ENCODE results near the gene YWHAB.

YWHAB gene

DNA sequence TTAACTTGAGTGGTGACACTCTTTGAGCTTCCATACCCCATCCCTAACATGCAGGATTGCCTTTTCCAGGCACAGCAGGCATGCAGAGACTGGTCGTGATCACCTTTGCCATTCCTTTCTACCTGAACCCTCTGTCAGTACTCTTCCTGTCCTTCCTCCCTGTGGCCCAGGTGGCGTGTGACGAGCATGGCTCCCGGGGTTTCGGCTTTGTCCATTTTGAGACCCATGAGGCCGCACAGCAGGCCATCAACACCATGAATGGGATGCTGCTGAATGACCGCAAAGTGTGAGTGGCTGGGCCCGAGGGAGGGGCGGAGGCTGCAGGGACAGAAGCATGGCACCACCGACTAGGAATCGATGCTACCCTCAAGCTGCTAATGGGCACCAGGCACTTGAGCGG is 31.1 kb downstream of the YWHAB start:
- DNase-seq, result no peak

DNA sequence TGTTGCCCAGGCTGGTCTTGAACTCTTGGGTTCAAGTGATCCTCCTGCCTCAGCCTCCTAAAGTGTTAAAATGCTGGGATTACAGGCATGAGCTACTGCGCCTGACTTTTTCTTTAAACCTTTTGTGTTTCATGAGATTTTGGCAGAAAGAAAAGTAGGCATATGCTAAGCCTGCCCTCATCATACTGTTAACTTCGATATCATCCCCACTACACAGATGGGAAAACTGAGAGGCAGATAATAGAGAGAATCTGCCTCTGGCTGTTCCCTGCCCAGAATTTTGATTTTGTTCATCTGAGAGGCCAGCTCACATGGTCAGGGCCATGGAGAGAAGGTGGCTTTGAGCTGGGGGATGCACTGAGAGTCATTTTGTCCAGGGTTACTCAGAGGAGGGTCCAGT is 31.9 kb downstream of the YWHAB start:
- no peak for DNase-seq

DNA sequence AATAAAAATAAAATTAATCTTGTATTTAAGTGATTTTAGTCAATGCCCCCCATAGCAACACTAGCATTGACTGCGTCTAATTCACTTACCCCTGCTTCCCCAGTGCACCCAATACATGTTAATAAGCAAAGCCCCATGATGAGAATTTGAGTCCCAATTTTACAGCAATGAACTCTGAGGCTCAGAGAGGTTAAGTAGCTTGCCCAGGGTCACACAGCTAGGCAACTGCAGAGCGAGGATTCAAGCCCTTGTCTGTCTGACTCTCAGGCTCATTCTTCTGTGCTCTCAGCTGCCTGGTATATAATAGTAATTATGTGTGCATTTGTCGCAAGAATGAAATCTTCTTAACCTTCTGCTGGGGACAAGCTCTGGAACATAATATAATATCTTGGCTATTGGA is 32.8 kb downstream of the YWHAB start:
- no peak for DNase-seq

DNA sequence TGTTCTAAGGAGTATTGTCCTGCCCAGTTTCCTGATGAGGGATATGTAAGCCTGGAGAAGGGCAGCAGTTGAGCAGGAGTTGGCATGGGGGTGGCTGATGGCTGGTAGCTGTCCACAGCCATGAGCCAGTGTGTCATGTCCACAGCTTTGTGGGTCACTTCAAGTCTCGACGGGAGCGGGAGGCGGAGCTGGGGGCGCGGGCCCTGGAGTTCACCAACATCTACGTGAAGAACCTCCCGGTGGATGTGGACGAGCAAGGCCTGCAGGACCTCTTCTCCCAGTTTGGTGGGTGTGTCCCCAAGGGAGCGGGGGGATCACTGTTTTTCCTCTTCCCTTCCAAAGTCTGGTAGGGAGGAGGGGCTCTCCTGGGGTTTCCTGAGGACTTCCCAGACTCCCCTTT is 33.3 kb downstream of the YWHAB start:
- DNase-seq, result no peak

DNA sequence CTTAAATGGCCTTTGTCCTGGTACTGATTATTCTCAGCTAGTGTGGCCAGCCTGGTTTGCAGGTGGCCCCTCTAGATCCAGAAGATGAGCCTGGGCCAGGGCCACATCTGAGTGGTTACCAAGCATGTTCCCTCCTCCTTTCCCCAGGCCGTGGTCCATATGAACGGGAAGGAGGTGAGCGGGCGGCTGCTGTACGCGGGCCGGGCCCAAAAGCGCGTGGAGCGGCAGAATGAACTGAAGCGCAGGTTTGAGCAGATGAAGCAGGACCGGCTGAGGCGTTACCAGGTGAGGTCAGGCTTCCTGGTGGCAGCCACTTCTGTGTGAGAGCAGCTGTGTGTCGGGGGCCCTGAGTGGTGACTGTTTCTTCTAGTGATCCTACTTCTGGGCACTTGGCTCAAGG is 35.9 kb downstream of the YWHAB start:
- no peak for DNase-seq

DNA sequence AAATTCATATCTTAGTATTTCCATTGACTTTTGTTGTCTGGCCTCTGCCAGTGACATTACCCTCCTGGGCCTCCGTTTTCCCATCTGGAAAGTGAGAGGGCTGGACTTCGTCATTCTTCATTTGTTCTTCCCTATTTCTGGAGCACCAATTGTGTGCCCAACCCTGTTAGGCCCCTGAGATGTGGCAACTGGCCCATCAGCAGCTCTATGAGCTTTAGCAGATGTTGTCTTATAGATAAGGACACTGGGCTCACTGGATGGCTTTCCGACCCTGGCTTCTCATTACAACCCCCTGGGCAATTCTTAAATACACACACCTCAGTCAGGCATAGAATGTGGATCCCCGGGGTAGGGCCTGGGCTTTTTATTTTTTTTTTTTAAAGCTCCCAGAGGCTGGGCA is 39.0 kb downstream of the YWHAB start:
- DNase-seq, result no peak

DNA sequence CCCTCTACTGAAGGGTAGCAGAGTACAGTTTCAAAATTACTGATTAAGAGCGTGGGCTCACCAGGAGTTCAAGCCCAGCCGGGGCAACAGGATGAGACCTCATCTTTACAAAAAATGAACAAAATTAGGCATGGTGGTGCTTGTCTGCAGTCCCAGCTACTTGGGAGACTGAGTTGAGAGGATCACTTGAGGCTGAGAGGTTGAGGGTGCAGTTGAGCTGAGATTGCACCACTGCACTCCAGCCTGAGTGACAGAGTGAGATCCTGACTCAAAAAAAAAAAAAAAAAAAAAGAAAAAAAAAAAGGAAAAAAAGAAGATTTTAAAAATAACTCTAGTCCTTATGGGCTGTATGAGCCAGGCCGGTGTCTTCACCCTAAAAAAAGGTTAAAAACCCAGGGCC is 43.1 kb downstream of the YWHAB start:
- no peak for DNase-seq

DNA sequence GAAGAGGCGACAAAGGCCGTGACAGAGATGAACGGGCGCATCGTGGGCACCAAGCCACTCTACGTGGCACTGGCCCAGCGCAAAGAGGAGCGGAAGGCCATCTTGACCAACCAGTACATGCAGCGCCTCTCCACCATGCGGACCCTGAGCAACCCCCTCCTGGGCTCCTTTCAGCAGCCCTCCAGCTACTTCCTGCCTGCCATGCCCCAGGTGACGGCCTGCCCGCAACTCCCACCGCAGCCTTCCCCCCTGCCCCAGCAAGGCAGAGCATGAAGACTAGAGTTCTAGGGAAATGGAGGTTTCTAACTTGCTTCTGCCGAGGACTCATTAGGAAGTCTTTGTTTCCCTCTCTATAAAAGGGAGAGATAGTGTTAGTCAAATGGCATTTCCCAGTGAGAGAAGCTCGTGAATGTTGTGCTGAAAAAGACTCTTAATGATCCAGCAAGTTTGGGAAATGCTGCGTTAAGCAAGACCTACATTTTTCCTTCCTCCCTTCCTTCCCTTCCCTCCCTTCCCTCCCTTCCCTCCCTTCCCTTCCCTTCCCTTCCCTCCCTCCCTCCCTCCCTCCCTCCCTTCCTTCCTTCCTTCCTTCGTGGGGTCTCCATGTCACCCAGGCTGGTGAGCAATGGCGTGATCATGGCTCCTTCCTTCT is 45.1 kb downstream of the YWHAB start:
- DNase-seq, result no peak

DNA sequence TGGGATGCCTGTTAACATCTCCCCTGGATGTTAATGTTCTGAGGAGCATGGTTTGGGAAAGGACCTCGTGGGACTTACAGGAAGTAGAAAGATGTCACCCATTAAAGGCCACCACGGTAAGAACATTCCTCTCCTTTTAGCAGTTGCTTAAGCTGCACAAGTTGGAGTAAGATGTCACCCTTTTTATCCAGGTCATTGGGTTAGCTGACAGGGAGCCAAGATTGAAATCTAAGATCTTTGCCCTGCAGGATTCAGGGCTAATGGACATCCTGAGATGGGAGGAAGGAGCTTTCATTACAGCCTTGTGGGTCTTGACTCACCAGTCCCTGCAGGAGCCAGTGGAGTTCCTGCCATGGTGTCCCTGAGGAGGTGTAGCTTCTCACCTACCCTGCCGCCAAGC is 46.4 kb downstream of the YWHAB start:
- no peak for DNase-seq

DNA sequence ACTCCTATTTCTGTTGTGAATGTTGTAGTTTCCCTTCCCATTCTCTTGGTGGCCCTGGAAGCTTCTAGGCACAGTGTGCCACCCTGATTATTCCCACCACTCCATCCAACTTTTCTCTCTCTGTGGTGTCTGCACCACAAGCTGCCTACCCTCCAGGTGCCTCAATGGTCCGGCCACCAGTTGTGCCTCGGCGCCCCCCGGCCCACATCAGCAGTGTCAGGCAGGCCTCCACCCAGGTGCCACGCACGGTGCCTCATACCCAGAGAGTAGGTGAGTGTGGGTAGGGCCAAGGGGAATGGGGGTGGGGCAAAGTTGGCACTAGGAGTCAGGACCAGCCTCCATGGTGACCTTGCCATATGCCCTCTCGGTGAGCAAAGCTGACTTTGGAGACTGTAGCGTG is 47.4 kb downstream of the YWHAB start:
- no peak for DNase-seq

DNA sequence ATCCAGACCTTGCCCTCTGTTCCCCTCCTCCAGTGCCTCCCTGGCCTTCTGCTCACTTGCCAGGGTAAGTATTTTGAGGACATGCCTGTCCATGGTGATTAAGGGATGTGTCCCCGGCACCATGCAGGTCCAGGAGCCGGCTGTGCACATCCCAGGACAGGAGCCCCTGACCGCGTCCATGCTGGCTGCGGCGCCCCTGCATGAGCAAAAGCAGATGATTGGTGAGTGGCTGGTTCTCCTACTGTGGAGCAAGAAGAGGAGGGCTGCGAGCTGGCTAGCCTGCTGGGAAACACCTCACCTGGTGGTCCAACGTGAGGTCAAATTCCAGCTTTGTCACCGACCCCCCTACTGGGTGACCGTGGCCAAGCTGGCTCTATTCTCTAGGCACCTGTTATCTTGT is 51.0 kb downstream of the YWHAB start:
- DNase-seq, result no peak

DNA sequence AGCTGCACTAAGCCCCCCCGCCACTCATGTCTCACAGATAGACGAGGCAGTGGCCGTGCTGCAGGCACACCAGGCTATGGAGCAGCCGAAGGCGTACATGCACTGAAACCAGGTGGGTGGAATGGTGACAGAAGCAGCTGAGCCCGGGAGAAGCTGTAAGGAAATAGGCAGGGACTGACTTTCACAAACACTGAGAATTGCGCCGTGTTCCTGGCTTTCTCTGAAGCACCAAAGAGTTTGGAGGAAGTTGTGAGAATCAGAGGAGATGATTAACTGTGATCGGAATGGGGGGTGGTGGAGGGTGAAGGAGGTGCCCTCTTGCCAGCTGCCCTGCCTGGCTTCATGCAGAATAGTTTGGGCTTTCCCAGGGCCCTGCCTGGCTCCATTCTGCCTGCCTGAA is 53.1 kb downstream of the YWHAB start:
- DNase-seq, result no peak

DNA sequence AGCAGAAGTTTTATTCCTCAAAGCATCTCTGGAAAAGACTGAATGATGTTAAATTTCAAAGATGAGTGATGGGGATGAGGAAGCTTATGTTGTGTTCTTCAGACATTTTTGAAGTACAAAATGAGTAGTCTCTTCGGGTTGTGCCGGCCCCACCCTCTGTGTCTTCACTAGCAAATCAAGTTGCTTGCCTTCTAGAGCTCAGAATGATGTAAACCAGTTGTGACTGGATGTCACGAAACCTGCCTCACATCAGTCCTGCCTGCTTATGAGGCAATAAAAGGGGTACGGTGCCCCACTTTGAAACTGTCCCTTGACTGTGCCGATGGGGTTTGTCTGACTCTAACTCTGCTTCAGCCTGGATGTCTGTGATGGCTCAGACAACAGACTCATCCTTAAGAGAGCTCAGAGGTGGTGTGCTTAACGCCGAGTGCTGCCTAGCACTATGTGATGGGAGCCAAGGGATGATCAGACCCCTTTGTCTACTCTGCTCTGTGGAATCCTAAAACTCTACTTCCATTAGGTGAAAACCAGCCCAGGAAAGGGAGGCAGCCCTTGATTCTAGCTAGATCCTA is 55.7 kb downstream of the YWHAB start:
- no peak for DNase-seq

DNA sequence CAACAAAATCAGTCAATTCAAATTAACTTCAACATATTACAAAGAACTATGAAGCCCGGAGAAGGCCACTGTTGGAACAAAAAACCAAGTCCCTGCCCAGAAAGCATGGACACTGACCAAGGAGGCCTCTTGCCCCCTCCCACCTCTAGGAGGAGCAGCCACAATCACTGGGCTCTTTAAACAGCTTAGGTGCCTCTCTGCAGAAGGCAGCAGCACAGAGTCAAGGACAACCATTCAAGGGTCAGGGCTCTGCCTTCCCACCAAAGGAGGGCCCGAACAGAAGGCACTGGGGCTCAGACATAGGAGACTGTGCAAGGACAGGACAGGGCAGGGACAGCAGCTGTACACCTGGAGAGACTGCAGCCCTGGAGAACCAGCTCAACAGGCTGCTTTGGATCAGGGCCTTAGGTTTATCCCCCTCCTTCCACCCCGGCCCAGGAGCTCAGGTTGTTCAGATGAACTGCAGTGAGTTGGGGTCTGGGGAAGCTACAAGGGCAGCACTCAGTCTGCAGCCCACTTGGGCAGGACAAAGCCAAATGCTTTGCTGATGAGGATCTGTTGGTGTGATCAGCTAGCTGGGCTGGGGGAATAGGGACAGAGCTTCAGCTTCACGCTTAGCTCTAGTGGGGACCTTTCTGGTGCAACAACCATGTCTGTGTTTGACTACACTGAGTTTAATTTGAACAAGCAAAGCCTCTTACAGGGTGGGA is 56.9 kb downstream of the YWHAB start:
- no peak for DNase-seq

DNA sequence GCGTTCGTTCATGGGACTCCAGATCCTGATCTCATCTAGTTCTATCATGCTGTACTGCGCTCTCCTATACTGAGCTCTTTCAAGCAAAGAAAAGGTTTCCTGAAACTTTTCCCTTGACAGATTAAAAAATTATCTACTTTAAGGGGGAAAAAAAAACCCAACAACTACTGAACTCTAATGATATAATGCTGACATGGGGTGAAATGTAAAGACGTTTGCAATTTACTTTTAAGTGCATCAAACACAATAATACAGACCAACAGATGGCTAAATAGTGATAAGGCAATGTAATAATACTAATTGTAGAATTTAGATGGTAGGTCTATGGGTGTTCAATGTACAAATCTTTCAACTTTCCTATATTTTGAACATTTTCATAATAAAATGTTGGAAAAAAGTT is 58.3 kb downstream of the YWHAB start:
- DNase-seq, result no peak

DNA sequence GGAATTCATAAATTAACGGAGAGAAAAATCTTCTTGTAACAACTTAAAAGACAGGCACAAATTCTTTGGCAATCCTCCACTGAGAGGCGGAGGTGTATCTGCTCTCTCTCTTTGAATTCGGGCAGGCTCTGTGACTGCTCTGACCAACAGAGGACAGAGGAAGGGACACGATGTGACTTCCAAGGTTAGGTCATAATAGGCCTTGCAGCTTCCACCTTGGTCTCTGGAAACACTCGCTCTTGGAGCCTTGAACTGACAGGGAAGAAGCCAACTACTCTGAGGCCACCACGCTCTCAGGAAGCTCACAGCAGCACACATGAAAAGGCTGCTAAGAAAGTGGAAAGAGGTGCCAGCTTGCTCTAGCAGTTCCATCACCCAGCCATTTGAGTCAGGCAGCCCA is 59.8 kb downstream of the YWHAB start:
- DNase-seq, result no peak

DNA sequence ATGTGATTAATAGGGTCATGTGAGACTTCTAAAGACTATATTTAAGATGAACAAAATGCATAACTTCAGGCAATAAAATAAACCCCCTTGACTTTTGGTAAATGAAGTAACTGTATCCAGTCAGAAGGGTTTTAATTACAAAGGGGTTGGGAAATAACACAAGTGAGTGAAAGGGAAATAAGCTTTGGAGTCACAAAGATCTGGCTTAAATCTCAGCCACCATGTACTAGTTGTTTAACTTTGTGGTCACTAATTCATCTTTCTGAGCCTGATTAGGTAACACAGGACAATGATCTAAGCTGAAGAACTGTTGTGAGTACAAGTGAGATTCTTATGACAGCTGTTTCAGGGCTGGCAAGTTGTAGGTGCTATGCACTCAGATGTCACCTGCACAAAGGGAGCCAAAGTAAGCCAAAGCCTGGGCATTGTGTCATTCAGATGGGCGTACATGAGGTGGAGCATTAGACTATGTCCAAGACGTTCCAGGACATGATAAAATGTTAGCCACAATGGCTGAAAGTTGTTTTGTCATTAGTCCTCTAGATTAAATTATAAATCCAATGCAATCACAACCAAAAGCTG is 60.9 kb downstream of the YWHAB start:
- DNase-seq, result no peak

DNA sequence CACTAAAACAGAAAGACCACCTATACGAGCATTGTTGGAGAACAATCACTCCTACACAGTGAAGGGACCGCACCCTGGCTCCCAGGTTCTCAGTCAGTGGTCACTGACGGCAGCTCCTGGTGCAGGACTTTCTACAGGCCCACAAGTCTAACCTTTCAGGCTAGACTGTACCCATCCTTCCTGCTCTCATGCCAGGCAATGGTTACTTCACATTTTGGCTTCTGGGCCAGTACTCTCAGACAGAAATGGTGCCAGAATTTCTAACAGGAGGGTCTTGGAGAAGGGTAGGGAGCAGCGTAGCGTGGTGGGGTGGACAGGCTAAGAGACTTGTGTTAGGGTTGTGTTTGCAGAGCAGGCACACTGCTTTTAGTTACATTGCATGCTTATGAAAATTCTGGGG is 62.6 kb downstream of the YWHAB start:
- no peak for DNase-seq

DNA sequence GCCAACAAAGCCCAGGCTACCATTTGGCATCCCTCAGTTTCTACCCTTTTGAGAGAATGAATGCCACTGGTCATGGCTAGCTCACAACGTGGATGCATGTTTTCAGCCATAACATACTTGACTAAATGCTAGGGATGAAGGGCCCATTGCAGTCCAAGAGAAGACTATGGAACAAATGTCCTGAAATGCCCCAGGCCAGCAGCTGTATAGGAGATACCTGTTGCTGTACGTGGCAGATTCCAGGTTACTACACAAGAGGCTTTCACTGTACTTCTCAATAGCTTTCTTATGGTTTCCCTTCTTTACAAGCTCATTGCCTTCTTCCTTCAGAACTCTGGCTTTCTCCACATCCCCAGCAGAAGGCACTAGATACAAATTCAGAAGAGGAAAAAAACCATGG is 63.0 kb downstream of the YWHAB start:
- DNase-seq, result no peak

DNA sequence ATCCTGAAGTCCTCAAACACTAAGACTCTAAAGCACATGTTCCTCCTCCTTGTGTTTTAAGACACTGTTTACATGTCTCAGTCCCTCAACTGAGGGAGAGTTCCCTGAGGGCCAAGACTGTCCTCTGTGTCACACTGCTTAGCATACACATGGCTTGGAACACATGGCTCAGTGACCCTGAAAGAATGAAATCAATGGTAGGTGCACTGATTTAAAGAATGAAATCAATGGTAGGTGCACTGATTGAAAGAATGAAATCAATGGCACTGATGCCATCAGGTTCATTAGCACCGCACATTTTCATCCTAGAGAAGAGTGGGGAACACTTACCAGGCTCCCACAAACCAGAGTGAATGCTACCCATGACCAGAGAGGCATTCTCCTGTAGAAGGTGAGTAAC is 64.9 kb downstream of the YWHAB start:
- no peak for DNase-seq

DNA sequence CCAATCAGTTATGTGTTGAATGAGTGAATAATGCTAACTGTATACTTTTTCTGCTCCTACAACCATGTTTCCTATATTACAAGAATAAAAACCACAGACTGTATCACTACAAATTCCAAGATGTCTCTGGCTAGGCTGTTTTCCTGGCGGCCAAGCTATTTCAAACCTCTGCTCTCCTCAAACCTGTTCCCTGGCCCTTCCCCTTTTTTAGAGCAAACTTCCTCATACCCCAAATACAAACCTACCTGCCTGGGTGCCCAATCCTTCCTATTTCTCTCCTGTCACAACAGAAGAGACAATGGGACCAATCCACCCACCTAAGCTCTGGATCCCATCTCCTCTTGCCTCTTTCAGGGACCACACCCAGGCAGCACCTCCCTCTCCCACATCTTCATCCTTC is 67.2 kb downstream of the YWHAB start:
- no peak for DNase-seq

DNA sequence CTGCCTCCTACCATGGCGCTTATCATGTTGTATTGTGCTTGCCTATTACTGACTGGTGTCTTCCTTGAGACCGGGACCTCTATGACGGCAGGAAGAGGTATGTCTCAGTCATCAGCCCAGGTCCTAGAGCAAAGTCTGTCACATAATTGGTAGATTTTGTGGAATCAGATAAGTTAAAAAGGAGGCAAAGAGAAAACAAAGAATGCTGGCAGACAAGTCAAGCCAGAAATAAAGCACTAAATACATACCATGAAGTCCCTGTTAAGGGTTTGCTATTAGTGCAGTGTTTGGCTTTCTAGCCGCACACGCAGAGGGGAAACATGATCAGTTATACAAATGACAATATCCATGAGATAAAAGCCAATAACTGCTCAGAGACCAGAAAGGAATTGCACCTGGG is 68.7 kb downstream of the YWHAB start:
- DNase-seq, result no peak

DNA sequence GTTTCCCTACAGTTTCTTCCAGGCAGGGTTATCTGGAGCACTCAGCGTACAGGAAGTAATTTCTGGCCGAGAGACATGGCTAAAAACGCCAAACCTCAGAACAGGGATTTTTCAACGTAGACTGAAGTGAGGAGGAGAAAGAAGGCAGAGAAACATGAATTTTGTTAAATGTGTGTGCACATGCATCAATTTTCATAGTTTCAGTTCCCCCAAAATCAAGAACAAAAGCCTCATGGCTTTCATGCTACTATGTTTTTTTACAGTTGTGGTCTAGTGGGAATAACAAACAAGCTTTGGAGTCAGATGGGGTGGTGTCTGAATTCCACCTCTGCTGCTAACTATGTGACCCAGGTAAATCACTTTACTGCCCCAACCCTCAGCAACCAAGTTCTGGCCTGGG is 69.8 kb downstream of the YWHAB start:
- DNase-seq, result no peak

DNA sequence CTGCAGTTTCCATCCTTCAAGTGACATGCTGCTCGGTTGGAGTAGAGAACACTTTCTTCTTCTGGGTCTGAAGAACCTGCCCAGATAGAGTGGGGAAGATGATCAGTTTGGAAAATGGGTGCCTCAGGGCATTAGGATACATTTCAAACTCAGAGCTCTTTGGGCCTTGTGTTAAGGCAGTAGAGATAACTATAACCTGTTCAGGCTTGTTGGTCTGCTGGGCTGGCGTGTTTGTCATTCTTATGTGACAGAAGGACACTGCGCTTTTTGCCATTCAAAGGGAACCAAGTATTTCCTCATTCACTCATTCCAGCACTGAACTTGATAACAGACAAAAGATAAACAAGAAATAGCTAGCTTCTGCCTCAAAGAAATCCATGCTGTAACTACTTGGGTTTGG is 70.9 kb downstream of the YWHAB start:
- no peak for DNase-seq
